Lower lobe of right lung (tissue), 2 donors: ENCODE results near the gene LCE2C. TPM values are rescaled to one million over a fixed set of nuclear protein-coding genes. Genes with fewer than 3 reads are reported as not detected.

ENCODE experiments used
- ATAC-seq, 2 donors: fragments of 200-7000 bp; cut with Tn5 transposase; one replicate each; pipeline ENCODE4 v1.9.1; 2020 to 2022; ENCODE audit warnings: mild to moderate bottlenecking in 2 of 2, moderate library complexity in 2 of 2
- DNase-seq: peaks from one replicate; pipeline ENCODE4 v3.0.0-alpha.2; 2020
- H3K27ac ChIP-seq: fragments of 200-600 bp; one replicate; pipeline ENCODE4 v1.8.0; 2022
- H3K27me3 ChIP-seq: fragments of 200-600 bp; one replicate; pipeline ENCODE4 v1.8.0; 2022; ENCODE audit warnings: low read depth
- H3K36me3 ChIP-seq: fragments of 200-600 bp; one replicate; pipeline ENCODE4 v1.8.0; 2022; ENCODE audit warnings: mild to moderate bottlenecking
- H3K4me1 ChIP-seq: fragments of 200-600 bp; one replicate; pipeline ENCODE4 v1.8.0; 2022
- H3K4me3 ChIP-seq: fragments of 200-600 bp; one replicate; pipeline ENCODE4 v1.8.0; 2022; ENCODE audit warnings: mild to moderate bottlenecking
- H3K9me3 ChIP-seq: fragments of 200-600 bp; one replicate; pipeline ENCODE4 v1.8.0; 2022
- intact Hi-C: fragments of 100-400 bp; cut with DNase I; formaldehyde crosslinking; loops from one replicate; pipeline ENCODE4 v1.11.0; 2022
- total RNA-seq: library from RNA; stranded (reverse); fragmentation: NEBNext Ultra II Directional; extraction: Animal tissue kit (Norgen Biotek cat#: 25700); gene quantifications from one replicate; pipeline ENCODE4 v1.2.1, GENCODE V29; 2021
- TF ChIP-seq, protein P1 (sequence below): fragments of 200-600 bp; IDR thresholded peaks from one replicate; pipeline ENCODE4 v1.8.0; 2022; ENCODE audit warnings: antibody characterized with exemption, mild to moderate bottlenecking
- donor health status: DM: no; HTN: yes; CAD: no; lungs with severe emphysema.

LCE2C gene
- total RNA-seq, 1 donor from 2014 or later: not detected

DNA sequence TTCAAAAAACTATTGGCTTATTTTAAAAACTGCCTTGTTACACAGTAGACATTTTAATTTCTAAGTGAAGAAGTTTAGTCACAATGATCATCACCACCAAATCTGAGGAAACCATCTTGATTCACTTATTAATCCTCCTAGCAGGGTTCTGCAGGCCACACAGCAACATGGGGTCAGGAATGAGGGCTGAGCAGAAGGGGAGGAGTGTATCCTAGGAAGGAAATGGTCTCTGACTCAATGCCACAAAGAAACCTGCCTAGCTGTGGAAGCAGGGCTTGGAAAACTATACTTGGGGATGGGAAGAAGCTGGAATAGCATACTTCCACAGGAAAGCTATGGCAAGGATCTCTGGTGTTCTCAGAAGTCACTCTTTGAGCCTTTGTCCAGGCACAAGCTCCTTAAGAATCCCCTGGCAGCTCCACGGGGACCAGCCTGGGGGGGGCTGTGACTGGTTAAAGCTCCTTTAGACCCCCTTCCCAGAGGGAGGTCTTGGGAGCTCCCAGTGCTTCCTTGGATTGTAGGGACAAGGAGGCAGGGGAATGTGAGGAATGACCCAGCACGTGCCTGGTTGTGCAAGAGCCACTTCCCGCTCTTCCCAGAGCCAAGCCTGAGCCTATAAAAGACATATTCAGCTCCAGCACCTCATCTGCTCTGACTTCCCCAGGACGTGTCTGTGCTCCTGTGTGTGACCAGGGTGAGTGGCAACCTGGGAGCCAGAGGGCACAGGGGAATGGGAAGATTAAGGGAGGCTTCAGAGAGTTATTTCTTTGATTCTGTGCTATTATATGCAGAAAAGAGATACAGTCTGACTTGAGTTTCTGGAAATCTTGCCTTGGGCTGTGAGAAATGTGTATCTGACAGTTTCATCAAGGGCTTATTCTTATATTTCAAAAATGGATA lies 22.9 kb downstream of the LCE2C start, which contains the start of gene LCE2A:
Gene LCE2A, plus strand, starts transcription at position 645 of the 900 bp plus-strand sequence. CDS start 557 bp downstream, outside the sequence.
- Histone ChIP-seq H3K4me3 (no peak within 1 kb of the TSS), H3K27ac (no peak within 1 kb of the TSS), H3K4me1 (no peaks in the 10 kb centered on the region), H3K36me3 (no peaks in the 10 kb centered on the region), H3K9me3 (no peaks in the 10 kb centered on the region), H3K27me3 (no peaks in the 10 kb centered on the region)
- DNase-seq (no peak), ATAC-seq (no peak)
- intact Hi-C loops: no loop called here
- TF ChIP-seq, protein P1, sequence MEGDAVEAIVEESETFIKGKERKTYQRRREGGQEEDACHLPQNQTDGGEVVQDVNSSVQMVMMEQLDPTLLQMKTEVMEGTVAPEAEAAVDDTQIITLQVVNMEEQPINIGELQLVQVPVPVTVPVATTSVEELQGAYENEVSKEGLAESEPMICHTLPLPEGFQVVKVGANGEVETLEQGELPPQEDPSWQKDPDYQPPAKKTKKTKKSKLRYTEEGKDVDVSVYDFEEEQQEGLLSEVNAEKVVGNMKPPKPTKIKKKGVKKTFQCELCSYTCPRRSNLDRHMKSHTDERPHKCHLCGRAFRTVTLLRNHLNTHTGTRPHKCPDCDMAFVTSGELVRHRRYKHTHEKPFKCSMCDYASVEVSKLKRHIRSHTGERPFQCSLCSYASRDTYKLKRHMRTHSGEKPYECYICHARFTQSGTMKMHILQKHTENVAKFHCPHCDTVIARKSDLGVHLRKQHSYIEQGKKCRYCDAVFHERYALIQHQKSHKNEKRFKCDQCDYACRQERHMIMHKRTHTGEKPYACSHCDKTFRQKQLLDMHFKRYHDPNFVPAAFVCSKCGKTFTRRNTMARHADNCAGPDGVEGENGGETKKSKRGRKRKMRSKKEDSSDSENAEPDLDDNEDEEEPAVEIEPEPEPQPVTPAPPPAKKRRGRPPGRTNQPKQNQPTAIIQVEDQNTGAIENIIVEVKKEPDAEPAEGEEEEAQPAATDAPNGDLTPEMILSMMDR: no peak

DNA sequence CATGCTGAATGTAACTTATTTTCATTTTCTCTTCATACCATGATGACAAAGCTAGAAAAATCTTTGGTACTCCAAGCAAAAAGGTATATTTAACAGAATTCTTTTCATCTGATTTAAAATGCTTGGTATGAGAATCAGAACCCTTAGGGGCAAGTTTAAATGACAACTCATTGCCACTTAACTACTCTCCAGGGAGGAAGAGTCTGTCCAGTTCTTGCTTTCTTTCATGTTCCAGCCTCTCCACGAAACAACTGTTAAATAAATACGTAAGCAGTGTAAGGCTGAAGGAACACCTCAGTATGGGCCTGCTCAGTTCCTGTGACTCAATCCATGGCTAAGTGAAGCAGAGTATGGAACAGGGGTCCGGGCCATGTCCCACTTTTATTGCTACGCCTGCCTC lies 24.7 kb downstream of the LCE2C start:
- DNase-seq (no peak), ATAC-seq (no peak)
- intact Hi-C loops: no loop called here
- Histone ChIP-seq H3K9me3 (no peaks in the 10 kb centered on the region), H3K27ac (no peak overlapping the region), H3K4me3 (no peak overlapping the region), H3K27me3 (no peaks in the 10 kb centered on the region), H3K4me1 (no peaks in the 10 kb centered on the region), H3K36me3 (no peaks in the 10 kb centered on the region)
- TF ChIP-seq, protein P1: no peak

DNA sequence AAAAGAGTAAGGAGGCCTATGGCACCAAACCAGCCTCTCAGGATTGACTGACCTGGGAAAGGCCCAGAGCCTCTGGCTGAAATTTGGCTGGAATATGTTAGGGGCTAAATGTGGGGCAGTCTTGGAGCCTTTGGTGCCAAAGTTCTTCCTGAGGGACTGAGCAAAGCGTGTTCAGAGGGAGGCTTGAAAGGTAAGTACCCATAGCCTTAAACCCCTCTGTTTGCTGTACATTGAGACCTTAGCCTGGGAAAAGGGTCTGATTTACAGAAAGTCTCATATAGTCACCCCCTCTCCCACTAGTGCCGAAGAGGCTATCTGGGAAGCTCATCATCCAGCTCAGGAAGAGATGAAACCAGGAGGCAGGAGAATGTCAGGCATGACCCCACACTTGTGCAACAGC lies 32.8 kb downstream of the LCE2C start, which contains the start of gene LCE4A:
Gene LCE4A, plus strand, starts transcription at position 301 of the 400 bp plus-strand sequence. CDS start 916 bp downstream, outside the sequence.
- intact Hi-C loops: no loop called here
- Histone ChIP-seq H3K4me1 (no peaks in the 10 kb centered on the region), H3K27me3 (peaks cover 19% of the 10 kb centered on the region), H3K4me3 (no peak within 1 kb of the TSS), H3K27ac (no peak within 1 kb of the TSS), H3K36me3 (no peaks in the 10 kb centered on the region), H3K9me3 (no peaks in the 10 kb centered on the region)
- TF ChIP-seq, protein P1: no peak
- DNase-seq: no peak
- no peak for ATAC-seq

DNA sequence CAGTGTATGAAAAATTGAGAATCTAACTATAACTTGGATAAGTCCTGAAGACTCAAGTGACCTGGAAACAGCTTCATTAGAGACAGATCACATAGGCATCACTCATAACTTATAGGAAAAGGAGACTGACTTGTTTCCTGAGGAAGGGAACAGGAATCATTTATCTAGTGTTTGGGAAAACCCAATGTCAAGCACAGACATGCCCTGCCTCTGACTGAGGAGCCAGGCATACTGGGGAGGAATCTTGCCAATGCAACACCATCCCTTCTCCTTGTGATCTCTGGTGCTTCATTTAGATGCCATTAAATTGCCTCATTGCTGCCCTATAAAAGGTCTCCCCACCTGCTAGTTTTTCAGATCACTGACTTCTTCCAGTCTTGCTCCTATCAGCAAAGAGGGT lies 43.2 kb downstream of the LCE2C start:
- intact Hi-C loops: no loop called here
- TF ChIP-seq, protein P1: no peak
- Histone ChIP-seq H3K36me3 (no peaks in the 10 kb centered on the region), H3K9me3 (peaks cover 5% of the 10 kb centered on the region), H3K27ac (no peak overlapping the region), H3K27me3 (no peaks in the 10 kb centered on the region), H3K4me3 (no peak overlapping the region), H3K4me1 (no peaks in the 10 kb centered on the region)
- DNase-seq (no peak), ATAC-seq (no peak)

DNA sequence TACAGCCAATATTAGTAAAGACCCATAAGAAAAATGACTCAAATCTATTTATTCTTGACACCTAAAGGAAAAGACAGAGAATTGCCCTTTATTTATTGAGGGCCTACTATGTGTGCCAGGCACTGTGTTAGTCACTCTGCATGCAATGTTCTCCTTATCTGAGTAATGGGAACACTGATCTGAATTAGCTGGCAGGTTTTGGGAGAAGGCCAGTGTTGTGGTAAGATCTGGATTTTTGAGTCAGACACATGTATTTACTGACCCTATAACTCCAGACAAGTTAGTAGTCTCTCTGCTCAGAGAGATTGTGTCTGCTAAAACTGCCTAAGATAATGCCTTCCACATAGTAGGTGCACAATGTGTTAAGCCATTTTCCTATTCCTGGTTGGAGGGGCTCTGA lies 50.2 kb downstream of the LCE2C start:
- no peaks in the 10 kb centered on the region for H3K27me3 ChIP-seq
- TF ChIP-seq, protein P1: no peak
- H3K9me3 ChIP-seq: no peaks in the 10 kb centered on the region
- H3K4me3 ChIP-seq: no peak overlapping the region
- H3K4me1 ChIP-seq: no peaks in the 10 kb centered on the region
- ATAC-seq (no peak), DNase-seq (no peak)
- H3K27ac ChIP-seq: no peak overlapping the region
- H3K36me3 ChIP-seq: no peaks in the 10 kb centered on the region
- intact Hi-C loops: no loop called here

Other genes starting within 250 kb of the LCE2C start
- gene LCE5A, start 164.5 kb upstream of the LCE2C start, total RNA-seq: not detected
- not detected for gene CRCT1, start 160.8 kb upstream of the LCE2C start, total RNA-seq
- not detected for gene LCE3E, start 108.5 kb upstream of the LCE2C start, total RNA-seq
- gene LCE3D, start 94.8 kb upstream of the LCE2C start, total RNA-seq: not detected
- not detected for gene LCE3C, start 75.0 kb upstream of the LCE2C start, total RNA-seq
- not detected for gene LCE3B, start 61.5 kb upstream of the LCE2C start, total RNA-seq
- not detected for gene LCE3A, start 52.2 kb upstream of the LCE2C start, total RNA-seq
- gene LCE2D, start 11.9 kb upstream of the LCE2C start, total RNA-seq: not detected
- not detected for gene LCE2B, start 10.8 kb downstream of the LCE2C start, total RNA-seq
- gene LCE2A, start 23.1 kb downstream of the LCE2C start, total RNA-seq: not detected
- gene LCE4A, start 32.9 kb downstream of the LCE2C start, total RNA-seq: not detected
- not detected for gene KPRP, start 82.7 kb downstream of the LCE2C start, total RNA-seq
- gene LCE1F, start 99.9 kb downstream of the LCE2C start, total RNA-seq: not detected
- not detected for gene LCE1E, start 111.0 kb downstream of the LCE2C start, total RNA-seq
- gene LCE1D, start 121.4 kb downstream of the LCE2C start, total RNA-seq: not detected
- not detected for gene LCE1C, start 131.4 kb downstream of the LCE2C start, total RNA-seq
- not detected for gene LCE1B, start 136.7 kb downstream of the LCE2C start, total RNA-seq
- not detected for gene LCE1A, start 152.2 kb downstream of the LCE2C start, total RNA-seq
- gene LCE6A, start 167.6 kb downstream of the LCE2C start, total RNA-seq: not detected
- gene LCE7A, start 184.7 kb downstream of the LCE2C start, total RNA-seq: not detected
- gene SMCP, start 203.0 kb downstream of the LCE2C start, total RNA-seq: not detected
- 0.24 TPM for gene IVL, start 233.3 kb downstream of the LCE2C start, total RNA-seq